H1 (cell line): ENCODE measurements around the gene ENTPD8. TPM values are rescaled to one million over a fixed set of nuclear protein-coding genes. Genes with fewer than 3 reads are reported as not detected.

Experiments used
- TAF1 ChIP-seq: IDR thresholded peaks from 2 replicates; pipeline ENCODE4 v1.6.1; 2011; ENCODE audit warnings: mild to moderate bottlenecking, low read depth, low read length
- polyA plus RNA-seq, 7 experiments: library from polyadenylated mRNA; depleted of rRNA in 3 of 7; stranded (reverse) in 5 of 7; unstranded in 2 of 7; fragments of >200 nt in 5 of 7; fragments of 200-250 nt in 2 of 7; gene quantifications; 1 replicate in 5 of 7; 2 replicates in 1 of 7; 4 replicates in 1 of 7; pipeline versions ENCODE4 v1.2.1 to v1.2.3, GENCODE V29; 2011 to 2013; ENCODE audit warnings: missing spikeins in 2 of 7, mixed read lengths in 2 of 7
- total RNA-seq: library from RNA; stranded (reverse); fragmentation: NEBNext Ultra II Directional; extraction: Animal tissue kit (Norgen Biotek cat#: 25700); gene quantifications from 2 replicates; pipeline ENCODE4 v1.2.1, GENCODE V29; 2021
- TF ChIP-seq, protein P1 (sequence below): IDR thresholded peaks from 2 replicates; pipeline ENCODE4 v1.6.1; 2012; ENCODE audit warnings: low read length, inconsistent platforms

ENTPD8 gene
- total and polyA plus RNA-seq, 2 of the 8 experiments (the other 6 are each of a cell fraction or from before 2014, with no cell fraction given): 0.48 to 0.51 TPM

GRCh38 chr9:137406085-137406760, 34.9 kb downstream of the ENTPD8 start (continued):
- TF ChIP-seq, protein P1, sequence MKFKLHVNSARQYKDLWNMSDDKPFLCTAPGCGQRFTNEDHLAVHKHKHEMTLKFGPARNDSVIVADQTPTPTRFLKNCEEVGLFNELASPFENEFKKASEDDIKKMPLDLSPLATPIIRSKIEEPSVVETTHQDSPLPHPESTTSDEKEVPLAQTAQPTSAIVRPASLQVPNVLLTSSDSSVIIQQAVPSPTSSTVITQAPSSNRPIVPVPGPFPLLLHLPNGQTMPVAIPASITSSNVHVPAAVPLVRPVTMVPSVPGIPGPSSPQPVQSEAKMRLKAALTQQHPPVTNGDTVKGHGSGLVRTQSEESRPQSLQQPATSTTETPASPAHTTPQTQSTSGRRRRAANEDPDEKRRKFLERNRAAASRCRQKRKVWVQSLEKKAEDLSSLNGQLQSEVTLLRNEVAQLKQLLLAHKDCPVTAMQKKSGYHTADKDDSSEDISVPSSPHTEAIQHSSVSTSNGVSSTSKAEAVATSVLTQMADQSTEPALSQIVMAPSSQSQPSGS: no peak
- TF ChIP-seq TAF1: no peak
